Measurements from ENCODE around the gene ARRB1.

- TF ChIP-seq EZH2 (IDR thresholded peaks at IDR 0.05) (no peak), ZNF274 (IDR thresholded peaks at IDR 0.05; ENCODE audit: low read depth, low read length) (no peak), POLR2A (IDR thresholded peaks at IDR 0.05; ENCODE audit: borderline replicate concordance, extremely low read depth, insufficient read depth, insufficient read length) (no peak)
These were observed 59.7 kb downstream of the ARRB1 start for GRCh38 chr11:75291741-75292140.
